Smooth muscle cell of the brain vasculature (primary cell): ENCODE data around the gene LHPP.

ENCODE experiments used
- DNase-seq: peaks from one replicate; pipeline ENCODE4 v3.0.0-alpha.2; 2012; ENCODE audit warnings: low read depth, low spot score

Gene LHPP

DNA sequence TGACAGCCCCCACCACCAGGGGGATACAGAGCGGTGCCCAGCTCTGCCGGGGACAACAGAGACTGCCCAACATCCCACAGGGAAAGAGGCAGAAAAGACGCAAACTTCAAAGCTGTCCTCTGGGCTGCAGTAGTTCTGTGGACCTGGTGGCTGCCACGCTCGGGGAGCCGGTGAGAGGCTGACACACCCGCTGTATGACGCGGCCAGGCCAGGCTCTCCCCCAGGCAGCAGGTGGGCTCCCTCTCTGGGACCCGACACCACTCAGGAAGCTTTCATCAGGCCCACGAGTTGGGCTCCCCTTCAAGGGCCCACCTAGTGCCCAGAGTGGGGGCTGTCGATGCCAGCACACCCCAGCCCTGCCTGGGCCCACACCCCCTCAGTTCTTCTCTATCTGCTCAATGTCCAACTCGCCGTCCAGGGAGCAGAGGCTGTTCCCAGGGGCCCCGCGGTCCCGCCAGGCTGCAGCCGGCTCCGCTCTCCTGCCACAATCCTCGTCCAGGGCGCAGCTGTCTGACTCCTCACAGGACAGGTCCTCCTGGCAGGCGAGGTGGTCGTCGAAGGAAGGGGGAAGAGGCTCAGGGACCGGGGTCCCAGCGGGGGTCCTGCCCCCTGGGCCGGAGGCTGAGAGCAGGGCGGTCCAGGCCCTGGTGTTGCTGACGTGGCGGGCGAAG is 161.4 kb downstream of the LHPP start:
- DNase-seq: no peak

GRCh38 chr10:124624006-124624405 is 162.4 kb downstream of the LHPP start:
- no peak for DNase-seq

GRCh38 chr10:124624466-124624865 is 162.8 kb downstream of the LHPP start:
- no peak for DNase-seq

DNA sequence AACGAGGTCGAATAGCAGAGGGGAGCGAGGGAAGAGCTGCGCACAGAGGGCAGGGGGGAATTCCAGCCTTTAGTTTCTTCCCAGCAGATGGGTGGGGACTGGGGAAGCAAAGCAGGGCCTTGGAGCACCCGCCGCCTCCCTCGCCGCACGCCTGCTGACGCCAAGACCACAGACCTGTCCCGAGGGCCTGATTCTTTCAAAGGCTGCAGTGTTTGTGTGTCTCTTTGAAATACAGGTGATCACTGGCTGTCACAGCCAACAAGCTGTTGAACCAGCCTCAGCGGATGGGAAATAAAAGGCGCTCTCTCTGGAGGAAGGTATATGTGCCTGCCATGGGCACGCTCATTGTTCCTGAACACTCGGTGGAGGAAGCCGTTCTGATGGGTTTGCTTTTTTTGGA is 163.3 kb downstream of the LHPP start:
- no peak for DNase-seq

GRCh38 chr10:124625831-124626238 is 164.2 kb downstream of the LHPP start:
- no peak for DNase-seq

GRCh38 chr10:124626759-124627380 is 165.2 kb downstream of the LHPP start:
- no peak for DNase-seq

GRCh38 chr10:124627866-124628675 is 166.4 kb downstream of the LHPP start:
- DNase-seq: no peak

DNA sequence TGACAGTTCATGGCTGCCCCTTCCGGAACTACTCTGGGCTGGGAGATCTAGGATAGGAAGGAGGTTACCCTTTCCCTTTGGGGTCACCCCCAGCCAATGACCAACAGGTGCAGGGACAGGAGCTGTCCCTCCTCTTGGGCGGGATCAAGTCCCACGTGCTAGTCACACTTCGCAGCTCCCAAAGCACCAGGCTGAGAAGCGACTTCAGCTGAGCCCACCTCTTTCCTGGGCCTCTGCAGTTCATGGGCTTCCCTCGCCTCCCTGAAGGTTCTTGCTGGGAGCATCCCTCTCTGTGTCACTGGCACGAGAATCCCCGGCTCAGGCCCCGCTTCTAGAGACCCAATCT is 167.0 kb downstream of the LHPP start:
- DNase-seq: no peak

DNA sequence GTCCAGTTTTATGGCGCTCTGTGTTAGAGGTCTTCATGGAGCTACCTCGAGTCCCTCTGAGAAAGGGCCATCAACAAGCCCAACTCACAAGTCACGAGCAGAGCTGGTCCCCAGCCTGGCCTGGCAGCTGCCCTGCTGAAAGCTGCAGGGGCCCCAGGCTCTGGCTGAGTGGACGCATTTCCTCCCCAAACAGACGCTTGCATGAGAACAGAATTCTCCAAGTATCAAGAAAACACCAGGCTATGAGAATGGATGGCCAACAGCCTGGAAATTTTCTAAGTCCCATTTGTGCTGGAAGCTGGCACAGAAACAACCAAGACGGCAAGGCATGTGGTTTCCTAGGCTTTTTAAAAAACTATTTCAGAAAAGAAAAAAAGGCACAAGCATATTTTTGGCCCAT is 167.8 kb downstream of the LHPP start:
- DNase-seq: no peak

DNA sequence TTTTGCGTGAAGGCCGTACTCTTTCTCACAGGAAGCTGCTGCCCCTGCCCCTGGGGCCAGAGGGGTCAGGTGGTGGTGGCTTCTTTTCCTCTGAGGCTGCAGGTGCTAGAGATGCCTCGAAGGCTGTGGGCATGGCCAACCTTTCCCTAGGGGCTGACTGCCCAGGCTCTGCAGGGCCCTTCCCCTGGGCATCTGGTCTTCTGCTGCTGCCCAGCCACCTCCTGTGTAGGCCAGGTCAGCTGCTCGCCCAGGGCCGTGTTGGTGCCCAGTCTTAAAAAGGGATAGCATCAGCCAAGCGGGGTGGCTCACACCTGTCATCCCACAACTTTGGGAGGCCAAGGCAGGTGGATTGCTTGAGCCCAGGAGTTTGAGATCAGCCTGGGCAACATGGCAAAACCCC is 168.2 kb downstream of the LHPP start:
- no peak for DNase-seq

DNA sequence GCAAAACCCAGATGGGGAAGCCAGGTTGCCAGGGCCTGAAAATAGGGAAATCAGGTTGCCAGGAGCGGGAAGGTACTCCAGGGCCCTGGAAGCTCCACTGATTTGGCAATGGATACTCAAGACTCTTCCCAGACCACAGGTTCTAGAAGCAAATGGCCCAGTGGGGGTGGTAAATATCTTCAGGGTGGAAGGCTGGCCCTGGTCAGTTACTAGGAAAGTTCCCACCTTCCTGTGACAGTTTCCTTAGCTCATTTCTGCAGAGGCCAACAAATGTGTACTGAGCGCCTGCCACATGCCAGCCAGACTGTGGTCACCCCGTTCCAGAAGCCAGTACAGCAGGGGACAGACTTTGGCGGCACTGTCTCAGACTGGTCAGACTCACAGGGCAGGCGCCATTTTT is 168.9 kb downstream of the LHPP start:
- DNase-seq: no peak

- peak; percentile 31 for DNase-seq
Observed at GRCh38 chr10:124632064-124632531, 170.5 kb downstream of the LHPP start.

- DNase-seq: no peak
Observed at GRCh38 chr10:124632566-124632965, 170.9 kb downstream of the LHPP start.

DNA sequence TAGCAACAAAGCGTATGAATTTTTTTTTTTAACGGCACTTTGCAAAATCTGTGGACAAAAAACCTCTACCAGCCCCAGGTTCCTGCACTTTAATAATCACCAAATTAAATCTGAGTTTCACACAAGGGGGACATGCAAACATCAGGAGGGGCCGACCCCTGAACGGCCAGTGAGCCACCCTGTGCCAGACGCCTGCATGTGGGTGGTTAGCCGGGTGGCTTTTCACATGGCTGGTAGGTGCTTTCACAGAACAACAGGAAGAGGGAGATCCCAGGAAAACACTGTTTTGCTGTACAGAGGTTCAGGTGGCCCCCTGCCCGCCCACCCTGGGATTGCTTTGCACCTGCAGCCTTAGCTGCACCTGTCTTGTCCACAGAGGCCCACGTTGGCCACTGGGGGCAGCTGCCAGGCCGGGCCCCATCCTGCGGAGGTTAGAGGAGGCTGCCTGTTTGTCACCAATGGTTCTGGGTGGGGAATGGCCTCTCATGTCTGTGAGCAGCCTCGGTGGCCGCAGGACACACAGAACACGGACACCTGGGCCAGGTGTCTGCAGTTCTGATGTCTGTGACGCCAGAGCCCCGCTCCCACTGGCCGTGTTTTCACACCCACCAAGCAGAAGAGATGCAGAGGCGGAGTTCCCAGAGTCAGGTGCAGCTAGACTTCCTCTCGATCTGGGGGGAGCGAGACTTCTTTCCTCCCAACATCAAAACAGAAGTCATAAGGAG is 174.8 kb downstream of the LHPP start:
- DNase-seq: no peak

GRCh38 chr10:124637091-124637700 is 175.6 kb downstream of the LHPP start:
- no peak for DNase-seq

GRCh38 chr10:124637746-124638145 is 176.1 kb downstream of the LHPP start:
- no peak for DNase-seq

DNA sequence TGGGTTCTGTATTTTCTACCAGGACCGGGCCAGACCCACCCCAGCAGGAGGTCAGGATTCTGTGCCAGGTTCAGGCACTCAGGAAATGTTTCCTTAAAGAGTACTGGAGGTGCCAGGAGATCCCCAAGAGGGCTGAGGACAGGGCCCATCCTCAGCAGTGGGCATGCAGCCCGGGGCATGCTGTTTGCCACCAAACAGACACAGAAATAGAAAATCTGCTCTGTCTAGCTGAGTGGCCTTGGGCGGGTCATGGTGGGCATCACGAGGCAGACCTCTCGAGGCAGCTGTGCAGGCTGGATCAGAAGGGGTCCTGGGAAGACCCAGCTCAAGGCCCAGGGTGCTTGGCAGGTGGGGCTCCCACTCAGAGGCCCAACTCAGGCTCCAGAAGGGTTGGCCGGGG is 177.6 kb downstream of the LHPP start:
- no peak for DNase-seq

DNA sequence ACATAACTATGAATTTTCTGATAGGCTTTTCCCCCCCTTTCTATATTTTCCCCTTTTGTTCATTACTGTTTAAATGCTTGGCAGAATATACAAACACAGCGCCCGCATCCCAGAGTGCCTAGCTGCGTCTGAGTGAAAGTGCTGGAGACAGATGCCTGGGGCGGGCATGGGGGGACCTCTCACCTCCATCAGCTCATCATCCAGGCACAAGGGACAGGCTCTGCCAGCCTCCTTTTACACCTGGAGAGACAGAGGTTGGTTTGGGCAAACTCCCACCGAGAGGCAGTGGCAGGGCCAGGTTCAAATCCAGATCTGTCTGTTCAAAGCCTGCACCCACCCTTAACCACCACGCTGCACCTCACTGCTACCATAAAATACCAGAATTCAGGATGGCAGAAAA is 178.0 kb downstream of the LHPP start:
- no peak for DNase-seq

DNA sequence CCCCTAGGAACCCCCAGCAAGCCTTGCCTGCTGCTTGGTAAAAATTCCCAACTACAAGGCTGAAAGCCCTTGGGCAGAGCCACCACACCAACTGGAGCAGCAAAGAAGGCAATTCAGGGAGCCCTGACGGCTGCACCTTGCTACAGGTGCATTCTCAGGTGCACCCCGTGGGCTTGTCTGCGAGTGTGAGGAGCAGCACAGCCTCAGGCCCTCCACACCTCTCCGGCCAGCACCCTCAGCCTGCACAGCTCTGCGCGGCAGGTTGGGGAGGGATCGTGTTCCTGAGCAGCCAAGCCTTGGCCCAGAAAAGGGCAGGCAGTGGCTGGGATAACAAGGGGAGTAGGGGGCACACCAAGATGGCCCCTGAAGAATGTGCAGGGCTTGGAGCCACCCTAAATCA is 178.4 kb downstream of the LHPP start:
- DNase-seq: no peak

DNA sequence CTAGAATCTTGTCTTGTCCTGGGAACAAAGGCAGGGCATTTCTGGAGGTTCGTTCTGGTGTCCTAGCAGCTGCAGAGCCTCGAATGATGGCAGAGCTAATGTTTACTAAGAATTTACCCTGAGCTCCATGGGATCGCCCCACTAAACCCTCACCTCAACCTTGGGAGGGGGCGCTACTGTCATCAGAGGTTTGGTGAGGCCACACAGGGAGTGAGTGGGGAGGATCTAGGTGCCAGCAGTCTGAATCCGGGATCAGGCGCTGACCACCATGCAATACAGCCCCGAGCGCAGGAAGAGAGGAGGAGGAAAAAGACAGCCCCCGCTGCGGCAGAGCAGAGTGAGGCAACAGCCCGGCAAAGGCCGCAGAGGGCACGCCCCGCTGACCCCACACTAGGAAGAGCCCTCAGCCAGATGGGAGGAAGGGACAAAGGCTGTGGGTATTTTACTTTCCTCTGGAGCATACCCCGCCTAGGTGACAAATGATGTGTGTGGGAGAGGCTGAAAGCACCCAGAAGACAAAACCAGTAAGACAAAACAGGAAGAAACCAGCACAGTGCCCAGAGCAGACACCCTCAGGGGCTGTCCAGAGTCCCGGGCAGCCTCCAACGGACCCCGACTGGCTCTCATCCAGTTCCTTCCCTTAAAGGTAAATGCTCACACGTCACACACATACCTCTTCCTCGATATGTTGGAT is 179.1 kb downstream of the LHPP start:
- DNase-seq: no peak
